PC-3 (cell line): ENCODE results near the gene KCNG3. TPM values are rescaled to one million over a fixed set of nuclear protein-coding genes. Genes with fewer than 3 reads are reported as not detected.

Source experiments
- ATAC-seq: fragments of 200-7000 bp; cut with Tn5 transposase; 2 replicates; pipeline ENCODE4 v1.9.1; 2020; ENCODE audit warnings: mild to moderate bottlenecking, moderate library complexity
- BruUV-seq: library from RNA; stranded (reverse); fragments of 400-500 nt; replicated peaks from 2 replicates; lab custom pipeline; 2021; lab: Mats Ljungman, UMichigan
- CTCF ChIA-PET: fragments of 300-600 bp; sonication (Branson Sonifier 250); formaldehyde crosslinking; loops from one replicate; lab custom pipeline; 2022; ENCODE audit warnings: antibody characterized with exemption; lab: Charles Lee
- POLR2A ChIA-PET: fragments of 300-600 bp; sonication (Branson Sonifier 250); formaldehyde crosslinking; loops from one replicate; lab custom pipeline; 2022; ENCODE audit warnings: antibody characterized with exemption; ENCODE audit not compliant: unreplicated experiment; lab: Charles Lee
- DNase-seq: peaks from one replicate; pipeline ENCODE4 v3.0.0-alpha.2; 2015
- H2AFZ ChIP-seq: fragments of 300-600 bp; sonication (generic); 2 replicates; pipeline ENCODE4 v1.6.0; 2016; ENCODE audit warnings: antibody characterized with exemption, low read length
- H3F3A ChIP-seq: fragments of 300-600 bp; sonication (generic); one replicate; pipeline ENCODE4 v1.6.0; 2017; ENCODE audit warnings: antibody characterized with exemption, low read length, control low read depth, mild to moderate bottlenecking; ENCODE audit not compliant: unreplicated experiment
- H3K27ac ChIP-seq: fragments of 300-600 bp; sonication (generic); 2 replicates; pipeline ENCODE4 v1.5.1; 2016; ENCODE audit warnings: mild to moderate bottlenecking, low read length
- H3K27me3 ChIP-seq: fragments of 300-600 bp; sonication (generic); 2 replicates; pipeline ENCODE4 v1.6.1; 2016; ENCODE audit warnings: low read length, mixed read lengths
- H3K36me3 ChIP-seq: fragments of 300-600 bp; sonication (generic); 2 replicates; pipeline ENCODE4 v1.6.1; 2016; ENCODE audit warnings: low read depth, mixed run types, low read length, mixed read lengths
- H3K4me1 ChIP-seq: fragments of 300-600 bp; sonication (generic); 2 replicates; pipeline ENCODE4 v1.5.1; 2016; ENCODE audit warnings: low read length; ENCODE audit not compliant: insufficient read depth
- H3K4me2 ChIP-seq: fragments of 300-600 bp; sonication (generic); 2 replicates; pipeline ENCODE4 v1.6.0; 2016; ENCODE audit warnings: low read length
- H3K4me3 ChIP-seq: fragments of 300-600 bp; sonication (generic); 2 replicates; pipeline ENCODE4 v1.5.1; 2016; ENCODE audit warnings: mild to moderate bottlenecking, low read length, mixed read lengths
- H3K79me2 ChIP-seq: fragments of 300-600 bp; sonication (generic); 2 replicates; pipeline ENCODE4 v1.6.1; 2017; ENCODE audit warnings: low read length, mixed read lengths
- H3K9ac ChIP-seq: fragments of 300-600 bp; sonication (generic); 2 replicates; pipeline ENCODE4 v1.6.0; 2016; ENCODE audit warnings: mild to moderate bottlenecking, low read length
- H3K9me2 ChIP-seq: fragments of 300-600 bp; sonication (generic); replicated peaks from 2 replicates; pipeline ENCODE4 v1.6.1; 2016; ENCODE audit warnings: mixed run types, low read length, mixed read lengths
- H3K9me3 ChIP-seq: fragments of 300-600 bp; sonication (generic); 2 replicates; pipeline ENCODE4 v1.6.1; 2016; ENCODE audit warnings: low read length, mixed read lengths
- H4K20me1 ChIP-seq: fragments of 300-600 bp; sonication (generic); 2 replicates; pipeline ENCODE4 v1.6.1; 2016; ENCODE audit warnings: low read length, mixed read lengths
- EZH2 ChIP-seq: fragments of 300-600 bp; sonication (generic); IDR thresholded peaks from one replicate; pipeline ENCODE4 v1.6.1; 2017; ENCODE audit warnings: antibody characterized with exemption, mild to moderate bottlenecking, low read length; ENCODE audit not compliant: unreplicated experiment
- EZH2phosphoT487 ChIP-seq: fragments of 300-600 bp; sonication (generic); IDR thresholded peaks from 2 replicates; pipeline ENCODE4 v1.6.1; 2018; ENCODE audit warnings: mild to moderate bottlenecking, antibody characterized with exemption, low read length, borderline replicate concordance
- intact Hi-C: fragments of 100-400 bp; cut with micrococcal nuclease; formaldehyde crosslinking; loops from 2 replicates; pipeline ENCODE4 v1.9.0; 2023
- total RNA-seq: library from RNA; depleted of rRNA; stranded (reverse); fragments of >200 nt; gene quantifications from 2 replicates; pipeline ENCODE4 v1.2.3, GENCODE V29; 2014
- TF ChIP-seq, protein P1 (sequence below): fragments of 300-600 bp; sonication (generic); conservative IDR thresholded peaks from 2 replicates; pipeline ENCODE4 v1.5.1; 2017; ENCODE audit warnings: antibody characterized with exemption, low read depth, mild to moderate bottlenecking, low read length

Gene KCNG3
- total RNA-seq, 1 experiment from 2014 or later = 2.4 TPM

- DNase-seq = no peak
- no peaks in the 10 kb centered on the region for H3K9me3 ChIP-seq
- no peaks in the 10 kb centered on the region for H3K79me2 ChIP-seq
- intact Hi-C loops = no loop called here
- H3K9ac ChIP-seq = no peak overlapping the region
- ChIA-PET CTCF (no interaction called here), POLR2A (no interaction called here)
- H3K36me3 ChIP-seq = no peaks in the 10 kb centered on the region
- no peak for ATAC-seq
- no TSS peak for BruUV-seq
- H3K27ac ChIP-seq = no peak overlapping the region
- H3K9me2 ChIP-seq = no peaks in the 10 kb centered on the region
- no peaks in the 10 kb centered on the region for H4K20me1 ChIP-seq
- H3K4me2 ChIP-seq = no peak overlapping the region
- H3F3A ChIP-seq = no peaks in the 10 kb centered on the region
- H3K27me3 ChIP-seq = no peaks in the 10 kb centered on the region
- no peak overlapping the region for H3K4me3 ChIP-seq
- no peaks in the 10 kb centered on the region for H3K4me1 ChIP-seq
- H2AFZ ChIP-seq = no peak overlapping the region
- no peak for TF ChIP-seq EZH2
- TF ChIP-seq, protein P1, sequence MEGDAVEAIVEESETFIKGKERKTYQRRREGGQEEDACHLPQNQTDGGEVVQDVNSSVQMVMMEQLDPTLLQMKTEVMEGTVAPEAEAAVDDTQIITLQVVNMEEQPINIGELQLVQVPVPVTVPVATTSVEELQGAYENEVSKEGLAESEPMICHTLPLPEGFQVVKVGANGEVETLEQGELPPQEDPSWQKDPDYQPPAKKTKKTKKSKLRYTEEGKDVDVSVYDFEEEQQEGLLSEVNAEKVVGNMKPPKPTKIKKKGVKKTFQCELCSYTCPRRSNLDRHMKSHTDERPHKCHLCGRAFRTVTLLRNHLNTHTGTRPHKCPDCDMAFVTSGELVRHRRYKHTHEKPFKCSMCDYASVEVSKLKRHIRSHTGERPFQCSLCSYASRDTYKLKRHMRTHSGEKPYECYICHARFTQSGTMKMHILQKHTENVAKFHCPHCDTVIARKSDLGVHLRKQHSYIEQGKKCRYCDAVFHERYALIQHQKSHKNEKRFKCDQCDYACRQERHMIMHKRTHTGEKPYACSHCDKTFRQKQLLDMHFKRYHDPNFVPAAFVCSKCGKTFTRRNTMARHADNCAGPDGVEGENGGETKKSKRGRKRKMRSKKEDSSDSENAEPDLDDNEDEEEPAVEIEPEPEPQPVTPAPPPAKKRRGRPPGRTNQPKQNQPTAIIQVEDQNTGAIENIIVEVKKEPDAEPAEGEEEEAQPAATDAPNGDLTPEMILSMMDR = no peak
These were observed 44.4 kb downstream of the KCNG3 start for GRCh38 chr2:42449163-42450087.

DNA sequence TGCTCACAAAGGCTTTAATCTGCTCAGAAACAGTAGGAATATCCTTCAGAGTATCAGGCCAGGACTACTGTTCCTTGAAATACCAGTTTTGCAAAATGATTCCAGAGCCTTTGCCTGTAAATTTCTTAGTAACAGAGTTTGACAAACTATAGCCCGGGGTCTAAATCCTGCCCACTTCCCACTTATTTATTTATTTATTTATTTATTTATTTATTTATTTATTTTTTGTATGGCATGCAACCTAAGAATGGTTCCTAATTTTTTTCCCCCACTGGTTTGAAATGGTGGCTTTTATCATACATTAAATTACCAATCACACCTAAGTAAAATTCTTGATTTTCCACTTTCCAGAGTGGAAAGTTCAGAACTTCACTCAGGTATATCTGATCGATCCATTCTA lies 45.6 kb downstream of the KCNG3 start:
- no peaks in the 10 kb centered on the region for H3K79me2 ChIP-seq
- ChIA-PET CTCF (no interaction called here), POLR2A (no interaction called here)
- no peaks in the 10 kb centered on the region for H3F3A ChIP-seq
- H3K9me3 ChIP-seq = no peaks in the 10 kb centered on the region
- no peaks in the 10 kb centered on the region for H3K9me2 ChIP-seq
- peaks cover 9% of the 10 kb centered on the region for H3K4me1 ChIP-seq
- no peak overlapping the region for H2AFZ ChIP-seq
- ATAC-seq = no peak
- no peak overlapping the region for H3K9ac ChIP-seq
- intact Hi-C loops = no loop called here
- H3K4me2 ChIP-seq = no peak overlapping the region
- no peaks in the 10 kb centered on the region for H3K36me3 ChIP-seq
- H4K20me1 ChIP-seq = no peaks in the 10 kb centered on the region
- H3K27me3 ChIP-seq = no peaks in the 10 kb centered on the region
- no peak overlapping the region for H3K4me3 ChIP-seq
- no TSS peak for BruUV-seq
- TF ChIP-seq EZH2phosphoT487 (no peak), EZH2 (no peak)
- TF ChIP-seq, protein P1 = no peak
- no peak overlapping the region for H3K27ac ChIP-seq
- no peak for DNase-seq
